Dedifferentiated amniotic fluid mesenchymal stem cell (primary cell): ENCODE results near the gene SBNO2.
A peak's percentile ranks its signal among the peaks of the same experiment; 100 is the strongest.
"Not testable (repeated sequence)": the region's sequence is repeated elsewhere in the genome, so short reads cannot be mapped to it uniquely, and the experiment has no call there.

Experiments used
- DNase-seq: peaks from one replicate; pipeline ENCODE4 v3.0.0-alpha.2; 2016; ENCODE audit errors: extremely low spot score

Gene SBNO2

DNA sequence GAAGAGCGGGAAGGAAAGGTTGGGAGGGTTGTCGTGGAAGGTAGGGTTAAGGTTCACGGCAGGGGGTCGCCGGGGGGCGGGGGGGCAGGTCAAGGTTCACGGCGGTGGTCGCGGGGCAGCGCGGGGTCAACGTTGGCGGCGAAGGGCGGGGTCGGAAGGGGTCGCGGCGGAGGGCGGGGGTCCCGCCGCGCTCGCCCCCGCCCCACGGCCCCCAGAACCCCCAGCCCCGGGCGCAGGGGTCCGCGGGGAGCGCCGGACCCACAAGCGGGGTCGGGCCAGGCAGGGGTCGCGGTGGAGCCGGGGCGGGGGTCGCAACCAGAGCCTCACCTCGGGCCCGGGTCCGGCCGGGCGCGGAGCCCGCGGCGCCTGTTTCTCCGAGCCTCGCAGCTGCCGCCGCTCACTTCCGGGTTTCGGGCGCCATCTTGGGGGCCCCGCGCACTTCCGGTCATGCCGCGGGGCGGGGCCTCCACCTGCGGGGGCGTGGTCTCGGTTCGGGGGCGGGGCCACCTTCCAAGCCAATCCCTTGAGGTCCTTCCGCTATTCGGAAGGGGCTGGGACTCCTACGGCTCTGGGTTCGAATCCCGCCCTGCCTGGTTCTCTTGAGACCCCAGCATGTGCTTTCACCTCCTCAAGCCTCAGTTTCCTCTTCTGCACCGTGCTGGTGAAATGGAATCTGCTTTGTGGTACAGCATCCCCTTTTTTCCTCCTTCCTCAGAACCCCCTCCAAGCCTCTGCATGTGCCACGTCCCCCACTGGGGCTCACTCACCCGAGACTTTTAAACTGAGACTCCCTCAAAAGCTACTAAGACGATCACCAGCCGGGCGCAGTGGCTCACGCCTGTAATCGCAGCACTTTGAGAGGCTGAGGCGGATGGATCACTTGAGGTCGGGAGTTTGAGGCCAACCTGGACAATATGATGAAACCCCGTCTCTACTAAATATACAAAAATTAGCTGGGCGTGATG is at the start of gene SBNO2:
SBNO2 (minus strand) TSS at position 424 of the 965 bp plus-strand sequence. CDS start 19,992 bp downstream, outside the sequence.
- DNase-seq: peak; percentile 82

- no peak for DNase-seq
Observed at GRCh38 chr19:1223018-1223855, 49.2 kb upstream of the SBNO2 start.

DNA sequence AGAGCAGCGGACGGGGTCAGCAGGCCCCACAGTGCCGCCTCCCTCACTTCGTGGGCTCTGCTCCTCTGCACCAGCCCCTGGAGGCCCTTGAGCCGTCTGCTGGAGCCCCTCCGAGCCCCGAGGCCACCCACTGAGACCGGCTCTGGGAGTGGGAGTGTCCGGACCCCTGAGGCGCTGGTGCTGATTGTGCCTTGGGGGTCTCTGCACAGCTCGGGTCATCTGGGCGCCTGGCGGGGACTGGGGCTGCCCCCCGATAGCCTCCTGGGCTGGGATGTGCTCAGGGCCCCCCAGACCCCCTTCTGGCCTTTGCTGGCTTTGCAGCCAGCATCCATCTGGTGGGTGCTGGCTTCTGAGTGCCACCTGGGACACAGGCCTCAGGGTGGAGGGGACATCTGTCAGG is 48.3 kb upstream of the SBNO2 start:
- no peak for DNase-seq

GRCh38 chr19:1221904-1222255 is 47.8 kb upstream of the SBNO2 start:
- DNase-seq: no peak

- DNase-seq: no peak
Observed at GRCh38 chr19:1220976-1221903, 47.2 kb upstream of the SBNO2 start.

DNA sequence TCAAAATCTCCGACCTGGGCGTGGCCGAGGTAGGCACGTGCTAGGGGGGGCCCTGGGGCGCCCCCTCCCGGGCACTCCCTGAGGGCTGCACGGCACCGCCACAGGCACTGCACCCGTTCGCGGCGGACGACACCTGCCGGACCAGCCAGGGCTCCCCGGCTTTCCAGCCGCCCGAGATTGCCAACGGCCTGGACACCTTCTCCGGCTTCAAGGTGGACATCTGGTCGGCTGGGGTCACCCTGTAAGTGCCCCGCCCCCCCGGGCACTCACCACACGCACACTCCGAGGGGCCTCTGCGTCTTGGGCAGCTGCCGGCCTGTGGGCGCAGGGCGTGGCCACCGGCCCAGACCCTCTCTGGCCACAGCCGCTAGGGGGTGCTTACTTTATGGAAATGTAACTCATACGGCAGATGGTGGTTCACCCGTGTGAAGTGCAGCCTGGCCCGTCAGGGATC is 46.4 kb upstream of the SBNO2 start:
- no peak for DNase-seq

- DNase-seq: no peak
Observed at GRCh38 chr19:1219786-1220476, 45.9 kb upstream of the SBNO2 start.

DNA sequence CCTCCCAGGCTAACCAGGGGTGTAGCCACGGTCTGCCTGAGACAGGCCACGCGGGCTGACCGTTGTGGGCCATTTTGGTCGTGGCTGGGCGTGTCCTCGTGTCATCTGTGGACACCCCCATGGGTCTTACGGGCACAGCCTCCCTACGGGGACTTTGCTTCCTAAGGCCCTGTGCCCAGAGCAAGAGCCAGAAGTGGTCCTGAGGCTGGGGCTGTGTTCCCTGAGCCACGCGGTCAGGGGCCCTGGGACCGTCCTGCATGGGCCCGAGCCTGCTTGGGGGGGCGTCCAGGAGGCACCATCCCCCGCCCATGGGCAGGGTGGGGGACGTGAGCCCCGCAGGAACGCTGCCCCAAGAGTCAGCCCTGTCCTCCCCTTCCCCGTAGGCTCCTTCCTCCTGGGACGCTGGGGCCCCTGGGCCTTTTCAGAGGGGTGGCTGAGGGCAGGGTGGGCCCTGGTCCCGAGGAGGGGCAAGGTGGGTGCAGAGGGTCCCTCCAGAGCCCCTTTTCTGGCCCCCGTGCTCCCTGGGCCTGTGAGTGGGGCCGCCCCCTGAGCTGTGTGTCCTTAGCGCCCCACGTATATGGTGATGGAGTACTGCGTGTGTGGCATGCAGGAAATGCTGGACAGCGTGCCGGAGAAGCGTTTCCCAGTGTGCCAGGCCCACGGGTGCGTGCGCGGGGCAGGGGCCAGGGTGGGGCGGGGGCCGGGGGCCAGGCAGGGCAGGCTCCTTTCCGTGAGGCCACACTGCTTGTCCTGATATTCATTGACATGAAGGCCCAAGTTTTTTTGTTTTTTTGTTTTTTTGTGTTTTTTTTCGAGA is 44.9 kb upstream of the SBNO2 start:
- no peak for DNase-seq

DNA sequence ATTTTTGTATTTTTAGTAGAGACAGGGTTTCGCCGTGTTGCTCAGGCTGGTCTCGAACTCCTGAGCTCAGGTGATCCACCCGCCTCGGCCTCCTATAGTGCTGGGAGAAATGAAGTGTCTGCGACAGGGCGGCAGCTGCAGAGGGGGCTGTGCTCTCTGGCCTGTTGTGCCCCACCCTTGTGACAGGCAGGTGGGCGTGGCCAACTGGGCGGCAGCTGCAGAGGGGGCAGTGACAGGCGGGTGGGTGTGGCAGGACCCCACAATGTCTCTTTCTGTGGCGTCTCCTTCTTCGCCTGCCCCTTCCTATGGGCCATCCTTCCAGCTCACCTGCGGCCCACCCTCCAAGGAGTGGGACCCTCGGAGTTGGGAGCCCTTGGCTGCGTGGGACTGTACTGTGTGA is 43.3 kb upstream of the SBNO2 start:
- no peak for DNase-seq

DNA sequence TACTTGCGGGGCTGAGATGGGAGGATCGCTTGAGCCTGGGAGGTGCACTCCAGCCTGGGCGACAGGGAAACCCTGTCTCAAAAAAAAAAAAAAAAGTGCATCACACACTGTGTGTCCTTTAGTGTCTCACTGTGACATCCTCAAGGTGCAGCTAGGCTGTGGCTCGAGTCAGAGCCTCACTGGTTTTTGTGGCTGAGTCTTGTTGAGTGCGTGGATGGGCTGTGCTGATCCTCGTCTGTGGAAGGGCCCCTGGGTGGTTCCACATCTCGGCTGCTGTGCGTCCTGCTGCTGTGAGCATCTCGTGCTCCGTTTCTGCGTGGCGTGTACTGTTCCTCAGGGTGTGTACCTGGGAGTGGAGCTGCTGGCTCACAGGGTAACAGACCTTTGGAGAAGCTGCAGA is 42.7 kb upstream of the SBNO2 start:
- no peak for DNase-seq

GRCh38 chr19:1214862-1215731 is 41.0 kb upstream of the SBNO2 start:
- DNase-seq: no peak

GRCh38 chr19:1214299-1214861 is 40.3 kb upstream of the SBNO2 start:
- no peak for DNase-seq

DNA sequence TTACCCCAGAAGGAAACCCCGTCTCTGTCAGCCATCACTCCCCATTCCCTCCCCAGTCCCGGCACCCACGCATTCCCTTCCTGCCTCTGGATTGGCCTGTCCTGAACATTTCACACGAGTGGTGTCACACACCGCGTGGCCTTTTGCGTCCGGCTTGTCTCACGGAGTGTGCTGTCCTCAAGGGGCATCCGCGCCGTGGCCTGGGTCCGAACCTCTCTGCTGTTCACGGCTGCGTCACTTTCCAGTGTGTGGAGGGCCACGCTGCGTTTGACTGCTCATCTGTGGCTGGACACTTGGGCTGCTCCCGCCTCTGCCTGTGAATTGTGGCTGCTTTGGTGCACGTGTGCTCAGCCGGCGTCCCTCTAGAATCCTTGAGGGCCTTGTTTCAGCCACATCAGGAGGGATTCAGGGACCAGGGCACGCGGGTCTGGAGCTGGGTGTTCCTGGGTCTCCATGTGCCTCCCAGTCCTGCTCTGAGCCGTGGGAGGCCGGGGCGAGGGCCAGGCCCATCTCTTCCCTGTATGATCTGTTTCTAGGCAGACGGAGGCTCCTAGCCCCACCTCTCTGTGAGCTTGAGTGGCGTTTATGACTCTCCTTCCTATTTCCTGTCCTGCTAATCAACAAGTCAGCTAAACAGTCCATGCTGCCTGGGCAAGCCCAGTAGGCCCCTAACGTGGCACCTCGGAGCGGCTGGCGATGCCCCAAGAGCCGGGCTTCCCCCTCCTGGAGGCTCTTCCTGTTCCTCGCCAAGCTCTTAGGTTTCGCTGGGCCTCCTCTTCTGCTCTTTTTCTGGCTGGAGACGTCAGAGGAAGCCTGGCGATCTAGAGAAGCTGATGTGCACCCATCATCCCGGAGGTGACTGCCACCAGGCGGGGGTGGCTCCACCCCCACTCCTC is 39.6 kb upstream of the SBNO2 start:
- no peak for DNase-seq

GRCh38 chr19:1211494-1212234 is 37.6 kb upstream of the SBNO2 start:
- no peak for DNase-seq

GRCh38 chr19:1210227-1210538 is 36.1 kb upstream of the SBNO2 start:
- no peak for DNase-seq

- not testable (repeated sequence) for DNase-seq
Observed at GRCh38 chr19:1208830-1209229, 34.8 kb upstream of the SBNO2 start.

DNA sequence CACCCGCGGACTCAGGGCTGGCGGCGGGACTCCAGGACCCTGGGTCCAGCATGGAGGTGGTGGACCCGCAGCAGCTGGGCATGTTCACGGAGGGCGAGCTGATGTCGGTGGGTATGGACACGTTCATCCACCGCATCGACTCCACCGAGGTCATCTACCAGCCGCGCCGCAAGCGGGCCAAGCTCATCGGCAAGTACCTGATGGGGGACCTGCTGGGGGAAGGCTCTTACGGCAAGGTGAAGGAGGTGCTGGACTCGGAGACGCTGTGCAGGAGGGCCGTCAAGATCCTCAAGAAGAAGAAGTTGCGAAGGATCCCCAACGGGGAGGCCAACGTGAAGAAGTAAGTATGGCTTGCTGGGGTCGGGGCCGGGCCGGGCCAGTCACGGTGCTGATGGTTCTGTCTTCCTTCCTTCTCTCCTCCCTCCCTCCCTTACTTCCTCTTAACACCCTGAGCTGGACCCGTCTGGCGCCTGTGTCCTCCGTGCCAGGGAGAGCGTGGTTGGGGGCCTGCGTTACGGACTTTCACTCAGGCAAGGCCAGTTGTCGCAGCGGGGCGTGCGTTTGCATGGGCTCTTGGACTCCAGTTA is 32.9 kb upstream of the SBNO2 start:
- no peak for DNase-seq
